NCI-H128 (cell line): Measurements from ENCODE around the gene CHRNA1.
"Not testable (repeated sequence)": the region's sequence is repeated elsewhere in the genome, so short reads cannot be mapped to it uniquely, and the experiment has no call there.

Experiments used
- DNase-seq: peaks from one replicate; lab custom pipeline; 2025; ENCODE audit not compliant: unreplicated experiment; lab: John Stamatoyannopoulos, UW

Gene CHRNA1

DNA sequence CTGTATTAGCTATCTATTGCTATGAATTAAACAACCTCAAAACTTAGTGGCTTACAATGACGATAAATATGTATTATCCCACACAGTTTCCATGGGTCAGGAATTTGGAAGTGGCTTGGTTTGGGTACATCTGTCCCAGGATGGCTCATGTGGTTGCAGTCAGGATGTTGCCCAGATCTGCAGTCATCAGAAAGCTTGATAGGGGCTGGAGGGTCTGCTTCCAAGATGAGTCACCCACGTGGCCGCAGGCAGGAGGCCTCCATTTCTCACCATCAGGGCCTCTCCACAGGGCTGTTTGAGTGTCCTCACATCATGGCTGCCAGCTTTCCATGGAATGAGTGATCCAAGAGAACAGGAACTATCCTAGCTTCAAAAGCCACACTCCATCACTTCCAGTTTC, 46.4 kb downstream of the CHRNA1 start:
- DNase-seq, result no peak

- DNase-seq, result no peak
Measured at GRCh38 chr2:174717273-174717672, 47.0 kb downstream of the CHRNA1 start.

DNA sequence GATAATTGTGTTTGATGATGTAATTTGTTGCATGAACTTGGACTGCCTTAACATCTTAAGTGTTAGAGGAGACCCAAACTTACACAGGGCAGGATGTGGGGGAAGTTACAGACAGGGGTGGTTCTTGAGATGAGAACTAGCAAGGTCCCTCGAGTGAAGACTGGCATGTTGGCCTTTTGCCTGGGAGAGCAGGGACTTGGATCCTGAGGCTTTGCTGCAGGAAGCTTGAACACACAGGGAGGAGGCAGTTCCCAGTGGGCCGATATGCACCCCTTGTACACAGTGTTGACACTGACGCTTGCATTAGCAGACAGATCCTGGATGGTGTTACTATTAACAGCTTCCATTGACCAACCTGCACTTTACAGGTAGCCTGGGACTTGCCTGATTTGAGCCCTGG, 47.5 kb downstream of the CHRNA1 start:
- no peak for DNase-seq

GRCh38 chr2:174713686-174714085, 50.6 kb downstream of the CHRNA1 start:
- no peak for DNase-seq

DNA sequence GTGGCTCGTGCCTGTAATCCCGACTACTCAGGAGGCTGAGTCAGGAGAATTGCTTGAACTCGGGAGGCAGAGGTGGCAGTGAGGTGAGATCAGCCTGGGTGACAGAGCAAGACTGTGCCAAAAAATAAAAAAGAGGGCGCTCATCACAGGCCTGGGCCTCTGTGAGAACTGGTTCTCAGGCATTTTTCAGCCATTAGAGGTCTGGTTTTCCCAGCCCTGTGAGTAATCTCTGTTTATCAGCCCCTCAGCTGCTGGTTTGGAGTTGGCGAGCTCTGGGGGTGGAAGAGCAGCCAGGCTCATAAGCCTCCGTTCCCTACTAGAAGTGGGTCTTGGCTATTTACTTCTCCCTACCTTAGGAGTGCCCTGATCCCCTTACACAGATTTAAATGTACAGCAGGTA, 53.1 kb downstream of the CHRNA1 start:
- no peak for DNase-seq

DNA sequence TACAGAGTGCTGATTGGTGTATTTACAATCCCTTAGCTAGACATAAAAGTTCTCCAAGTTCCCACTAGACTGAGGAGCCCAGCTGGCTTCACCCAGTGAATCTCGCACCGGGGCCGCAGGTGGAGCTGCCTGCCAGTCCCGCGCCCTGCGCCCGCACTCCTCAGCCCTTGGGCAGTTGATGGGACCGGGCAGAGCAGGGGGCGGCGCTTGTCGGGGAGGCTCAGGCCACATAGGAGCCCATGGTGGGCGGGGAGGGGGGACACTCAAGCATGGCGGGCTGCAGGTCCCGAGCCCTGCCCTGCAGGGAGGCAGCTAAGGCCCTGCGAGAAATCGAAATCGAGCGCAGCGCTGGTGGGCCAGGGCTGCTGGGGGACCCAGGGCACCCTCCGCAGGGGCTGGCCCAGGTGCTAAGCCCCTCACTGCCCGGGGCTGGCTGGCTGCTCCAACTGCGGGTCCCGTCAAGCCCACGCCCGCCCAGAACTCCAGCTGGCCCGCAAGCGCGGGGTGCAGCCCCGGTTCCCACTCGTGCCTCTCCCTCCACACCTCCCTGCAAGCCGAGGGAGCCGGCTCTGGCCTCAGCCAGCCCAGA, 54.8 kb downstream of the CHRNA1 start:
- DNase-seq, result not testable (repeated sequence)

DNA sequence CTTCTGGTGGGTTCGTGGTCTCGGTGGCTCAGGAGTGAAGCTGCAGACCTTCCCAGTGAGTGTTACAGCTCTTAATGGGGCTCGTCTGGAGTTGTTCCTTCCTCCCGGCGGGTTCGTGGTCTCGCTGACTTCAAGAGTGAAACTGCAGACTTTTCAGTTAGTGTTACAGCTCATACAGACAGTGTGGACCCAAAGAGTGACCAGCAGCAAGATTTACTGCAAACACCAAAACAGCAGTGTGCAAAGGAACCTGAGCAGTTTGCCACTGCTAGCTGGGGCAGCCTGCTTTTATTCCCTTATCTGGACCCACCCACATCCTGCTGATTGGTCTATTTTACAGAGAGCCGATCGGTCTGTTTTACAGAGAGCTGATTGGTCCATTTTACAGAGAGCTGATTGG, 55.6 kb downstream of the CHRNA1 start:
- no peak for DNase-seq

DNA sequence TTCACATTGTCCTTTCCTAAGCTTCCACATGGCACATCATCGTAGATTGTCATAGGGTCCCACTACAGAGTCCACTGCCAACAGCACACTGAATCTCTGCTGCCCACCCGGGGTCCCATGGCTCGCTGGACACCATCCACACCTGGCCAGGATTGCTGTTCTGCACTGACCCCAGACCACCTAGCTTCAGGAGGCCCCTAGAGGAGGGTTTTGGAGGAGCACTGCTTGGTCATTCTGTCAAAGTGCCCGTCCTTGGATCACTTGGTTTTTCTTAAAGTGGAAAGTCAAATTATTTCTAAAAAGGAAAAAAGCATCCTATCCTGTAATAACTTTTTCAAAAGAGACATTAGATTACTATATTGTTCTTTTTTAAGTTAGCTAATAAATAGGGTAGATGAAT, 59.0 kb downstream of the CHRNA1 start:
- DNase-seq, result no peak

DNA sequence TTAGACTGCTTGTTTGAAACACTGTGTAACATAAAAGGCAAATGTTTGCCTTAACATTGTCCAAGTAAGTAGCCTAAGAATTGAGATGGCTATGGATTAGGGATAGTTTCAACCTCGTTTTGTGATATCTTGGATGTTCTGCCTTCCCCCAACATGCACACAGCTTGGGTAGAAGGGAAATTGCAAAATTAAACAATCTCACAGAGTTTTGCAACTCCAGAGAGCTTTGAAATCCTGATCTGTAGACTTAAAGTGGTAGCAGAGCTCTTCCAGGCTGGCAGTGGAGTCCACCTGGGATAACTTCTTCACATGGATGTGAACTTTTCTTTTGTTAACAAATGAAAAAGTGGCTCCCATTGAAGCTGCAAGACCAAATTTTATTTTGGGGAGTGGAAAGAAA, 59.6 kb downstream of the CHRNA1 start:
- DNase-seq, result no peak

DNA sequence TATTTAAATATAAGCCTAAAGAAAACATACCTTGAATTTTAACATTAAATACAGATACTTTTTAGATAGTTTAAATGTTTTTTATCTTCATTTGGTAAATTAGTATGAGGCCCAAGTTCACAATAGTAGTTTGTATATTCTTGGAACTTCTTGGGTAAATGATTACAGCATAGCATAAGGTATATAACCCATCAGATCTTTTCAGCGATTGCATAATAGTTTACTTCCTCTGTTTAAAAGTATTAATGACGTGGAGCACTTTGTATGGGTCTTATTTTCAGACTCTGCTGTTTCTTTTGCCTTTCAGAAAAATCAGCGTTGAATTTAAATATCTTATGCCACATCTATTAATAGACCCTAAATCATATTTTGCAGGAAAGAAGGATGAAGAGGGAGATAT, 60.2 kb downstream of the CHRNA1 start:
- DNase-seq, result no peak

DNA sequence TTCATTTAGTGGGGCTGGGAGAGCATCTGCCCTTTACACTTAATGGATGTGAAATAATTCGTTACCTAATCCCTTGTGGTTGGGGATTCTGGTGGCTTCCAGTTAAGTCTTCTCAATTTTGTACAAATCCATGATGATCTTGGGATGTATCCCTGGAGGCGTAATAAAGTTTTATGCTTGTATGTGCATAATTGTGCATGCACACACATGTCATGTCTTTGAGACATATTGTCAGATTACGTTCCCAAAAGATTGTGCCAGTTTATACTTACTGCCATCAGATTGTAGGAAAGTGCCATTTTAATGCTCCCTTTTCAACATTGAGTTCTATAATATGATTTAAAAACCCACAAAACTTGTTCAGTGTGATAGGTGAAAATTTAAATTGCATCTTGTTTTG, 60.8 kb downstream of the CHRNA1 start:
- no peak for DNase-seq

DNA sequence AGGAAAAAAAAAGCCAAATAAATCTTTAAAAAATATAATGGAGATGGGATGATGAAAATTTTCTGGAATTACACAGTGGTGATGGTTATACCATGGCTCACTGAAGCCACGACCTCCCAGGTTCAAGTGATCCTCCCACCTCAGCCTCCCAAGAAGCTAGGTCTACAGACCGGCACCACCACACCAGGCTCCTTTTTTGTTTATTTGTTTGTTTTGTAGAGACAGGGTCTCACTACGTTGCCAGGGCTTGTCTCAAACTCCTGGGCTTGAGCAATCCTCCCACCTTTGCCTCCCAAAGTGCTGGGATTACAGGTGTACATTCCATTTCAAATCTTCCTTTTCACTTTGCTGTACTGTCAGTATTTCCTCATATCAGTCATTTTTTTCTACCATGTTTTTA, 61.7 kb downstream of the CHRNA1 start:
- no peak for DNase-seq

DNA sequence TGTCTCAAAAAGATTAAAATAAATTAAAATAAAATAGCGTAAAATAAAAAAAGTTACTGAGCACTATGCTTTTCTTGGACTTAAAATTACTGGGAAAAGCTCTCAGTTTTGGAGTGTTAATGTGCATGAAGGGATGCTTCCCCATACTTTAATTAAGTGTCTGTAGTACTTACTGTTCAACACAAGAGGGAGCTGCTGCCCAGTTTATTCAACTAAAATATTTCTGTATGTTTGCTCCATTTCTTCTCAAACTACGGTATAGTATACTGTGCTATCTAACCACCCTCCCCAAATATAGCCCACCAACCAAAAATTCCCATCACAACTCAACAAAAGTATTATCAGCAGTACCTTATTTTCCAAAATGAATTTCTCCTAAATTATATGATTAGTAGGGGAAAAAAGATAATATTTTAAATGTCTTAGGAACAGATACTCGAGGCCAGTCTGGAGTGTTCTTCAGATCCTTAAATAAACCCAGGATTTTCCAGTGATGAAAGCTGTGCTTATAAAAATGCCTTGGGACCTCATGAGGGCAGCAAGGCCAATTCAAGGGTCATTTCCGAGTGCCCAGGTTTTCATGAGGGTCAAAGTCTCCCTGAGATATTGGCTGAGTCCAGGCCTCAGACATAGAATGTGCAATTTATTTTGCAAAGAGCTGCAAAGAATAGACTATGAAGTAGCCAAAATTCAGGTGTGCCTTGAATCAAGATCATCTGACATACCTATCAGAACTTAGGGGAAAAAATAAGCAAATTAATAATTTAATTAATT, 64.1 kb downstream of the CHRNA1 start:
- no peak for DNase-seq
